COLO829 (cell line): ENCODE results near the gene MEG3.

Experiments used
- DNase-seq: peaks from one replicate; pipeline ENCODE4 v3.0.0; 2012; ENCODE audit warnings: low spot score

MEG3 gene

GRCh38 chr14:100881211-100882025 lies 55.5 kb downstream of the MEG3 start:
- no peak for DNase-seq

- DNase-seq: no peak
Observed at GRCh38 chr14:100882026-100882967, 56.4 kb downstream of the MEG3 start.

- DNase-seq: no peak
Observed at GRCh38 chr14:100882991-100883788, 57.3 kb downstream of the MEG3 start.

GRCh38 chr14:100883789-100884101 lies 57.8 kb downstream of the MEG3 start:
- DNase-seq: no peak

- DNase-seq: no peak
Observed at GRCh38 chr14:100884456-100884855, 58.5 kb downstream of the MEG3 start.

- DNase-seq: no peak
Observed at GRCh38 chr14:100885196-100885595, 59.3 kb downstream of the MEG3 start.

- no peak for DNase-seq
Observed at GRCh38 chr14:100885617-100886016, 59.7 kb downstream of the MEG3 start.

- DNase-seq: no peak
Observed at GRCh38 chr14:100887728-100888335, 61.9 kb downstream of the MEG3 start.

GRCh38 chr14:100888789-100889315 lies 62.9 kb downstream of the MEG3 start:
- DNase-seq: no peak

GRCh38 chr14:100889641-100890040 lies 63.7 kb downstream of the MEG3 start:
- no peak for DNase-seq

GRCh38 chr14:100890061-100890850 lies 64.3 kb downstream of the MEG3 start:
- DNase-seq: no peak

GRCh38 chr14:100891051-100891450 lies 65.1 kb downstream of the MEG3 start:
- DNase-seq: no peak

GRCh38 chr14:100891501-100892445 lies 65.9 kb downstream of the MEG3 start:
- DNase-seq: no peak

- no peak for DNase-seq
Observed at GRCh38 chr14:100892496-100893227, 66.7 kb downstream of the MEG3 start.

- no peak for DNase-seq
Observed at GRCh38 chr14:100893228-100893601, 67.3 kb downstream of the MEG3 start.

GRCh38 chr14:100893760-100894159 lies 67.8 kb downstream of the MEG3 start:
- DNase-seq: no peak

GRCh38 chr14:100894416-100894815 lies 68.5 kb downstream of the MEG3 start:
- no peak for DNase-seq

GRCh38 chr14:100895411-100895810 lies 69.5 kb downstream of the MEG3 start:
- DNase-seq: no peak
